ENCODE measurements around the gene PRKAR2B. TPM values are rescaled to one million over a fixed set of nuclear protein-coding genes. Genes with fewer than 3 reads are reported as not detected.

Gene PRKAR2B
- total and polyA plus RNA-seq, 2 experiments from 2014 or later, result 48.8 to 50.6 TPM

DNA sequence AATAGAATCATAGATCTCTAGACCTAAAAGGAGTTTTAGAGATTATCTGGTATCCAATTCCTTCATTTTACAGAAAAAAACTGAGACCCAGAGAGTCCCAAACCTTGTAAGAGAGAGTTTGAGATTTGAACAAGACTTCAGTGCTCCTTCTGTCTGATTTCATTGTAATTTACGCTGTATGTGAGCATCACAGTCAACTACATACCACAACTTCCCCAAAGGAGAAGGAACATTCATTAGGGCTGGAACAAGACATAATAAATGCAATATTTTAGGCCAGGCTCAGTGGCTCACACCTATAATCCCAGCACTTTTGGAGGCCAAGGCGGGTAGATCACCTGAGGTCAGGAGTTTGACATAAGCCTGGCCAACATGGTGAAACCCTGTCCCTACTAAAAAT is 17.3 kb upstream of the PRKAR2B start:
- no peaks in the 10 kb centered on the region for H3K4me1 ChIP-seq (ENCODE audit: insufficient read depth)
- no peak for DNase-seq (ENCODE audit: low spot score)
- H3K79me2 ChIP-seq (replicated peaks; ENCODE audit: insufficient read depth), result no peaks in the 10 kb centered on the region
- no peaks in the 10 kb centered on the region; the same call in none of the 2 replicates for H3K9me2 ChIP-seq (ENCODE audit: insufficient read depth)
- no peaks in the 10 kb centered on the region for H3K36me3 ChIP-seq (ENCODE audit: insufficient read depth)
- H3K27ac ChIP-seq (ENCODE audit: low read depth), result no peak overlapping the region
- ATAC-seq, result no peak
- H3K27me3 ChIP-seq (ENCODE audit: insufficient read depth), result no peaks in the 10 kb centered on the region
- no peak overlapping the region for H3K4me3 Mint-ChIP-seq
- TF ChIP-seq, protein P1, sequence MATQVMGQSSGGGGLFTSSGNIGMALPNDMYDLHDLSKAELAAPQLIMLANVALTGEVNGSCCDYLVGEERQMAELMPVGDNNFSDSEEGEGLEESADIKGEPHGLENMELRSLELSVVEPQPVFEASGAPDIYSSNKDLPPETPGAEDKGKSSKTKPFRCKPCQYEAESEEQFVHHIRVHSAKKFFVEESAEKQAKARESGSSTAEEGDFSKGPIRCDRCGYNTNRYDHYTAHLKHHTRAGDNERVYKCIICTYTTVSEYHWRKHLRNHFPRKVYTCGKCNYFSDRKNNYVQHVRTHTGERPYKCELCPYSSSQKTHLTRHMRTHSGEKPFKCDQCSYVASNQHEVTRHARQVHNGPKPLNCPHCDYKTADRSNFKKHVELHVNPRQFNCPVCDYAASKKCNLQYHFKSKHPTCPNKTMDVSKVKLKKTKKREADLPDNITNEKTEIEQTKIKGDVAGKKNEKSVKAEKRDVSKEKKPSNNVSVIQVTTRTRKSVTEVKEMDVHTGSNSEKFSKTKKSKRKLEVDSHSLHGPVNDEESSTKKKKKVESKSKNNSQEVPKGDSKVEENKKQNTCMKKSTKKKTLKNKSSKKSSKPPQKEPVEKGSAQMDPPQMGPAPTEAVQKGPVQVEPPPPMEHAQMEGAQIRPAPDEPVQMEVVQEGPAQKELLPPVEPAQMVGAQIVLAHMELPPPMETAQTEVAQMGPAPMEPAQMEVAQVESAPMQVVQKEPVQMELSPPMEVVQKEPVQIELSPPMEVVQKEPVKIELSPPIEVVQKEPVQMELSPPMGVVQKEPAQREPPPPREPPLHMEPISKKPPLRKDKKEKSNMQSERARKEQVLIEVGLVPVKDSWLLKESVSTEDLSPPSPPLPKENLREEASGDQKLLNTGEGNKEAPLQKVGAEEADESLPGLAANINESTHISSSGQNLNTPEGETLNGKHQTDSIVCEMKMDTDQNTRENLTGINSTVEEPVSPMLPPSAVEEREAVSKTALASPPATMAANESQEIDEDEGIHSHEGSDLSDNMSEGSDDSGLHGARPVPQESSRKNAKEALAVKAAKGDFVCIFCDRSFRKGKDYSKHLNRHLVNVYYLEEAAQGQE (IDR thresholded peaks at IDR 0.05; ENCODE audit: unreplicated experiment), result no peak
- no peak for TF ChIP-seq CREB1 (CRISPR knock-in tag; IDR thresholded peaks at IDR 0.05; ENCODE audit: low read depth)
- no peaks in the 10 kb centered on the region for H3F3A ChIP-seq (replicated peaks; ENCODE audit: low read depth)
- H3K36me3 Mint-ChIP-seq (ENCODE audit: low read depth), result peaks cover 2% of the 10 kb centered on the region; the same call in 1 of the 3 replicates
- H2AFZ ChIP-seq, result peak overlapping the region; percentile 43; the same call in 1 of the 2 replicates
- no peak overlapping the region for H3K4me3 ChIP-seq
- H3K4me1 Mint-ChIP-seq, result no peaks in the 10 kb centered on the region
- H3K9me3 Mint-ChIP-seq, result 0 out of 3 replicates have a peak, but pooled peaks cover 3% of the 10 kb centered on the region
- no peak overlapping the region for H3K27ac Mint-ChIP-seq
- H3K27me3 Mint-ChIP-seq (ENCODE audit: insufficient read depth, low read depth, poor library complexity), result peaks cover 3% of the 10 kb centered on the region
- H3K4me2 ChIP-seq, result no peak overlapping the region
- no peaks in the 10 kb centered on the region for H4K20me1 ChIP-seq (replicated peaks; ENCODE audit: insufficient read depth)

DNA sequence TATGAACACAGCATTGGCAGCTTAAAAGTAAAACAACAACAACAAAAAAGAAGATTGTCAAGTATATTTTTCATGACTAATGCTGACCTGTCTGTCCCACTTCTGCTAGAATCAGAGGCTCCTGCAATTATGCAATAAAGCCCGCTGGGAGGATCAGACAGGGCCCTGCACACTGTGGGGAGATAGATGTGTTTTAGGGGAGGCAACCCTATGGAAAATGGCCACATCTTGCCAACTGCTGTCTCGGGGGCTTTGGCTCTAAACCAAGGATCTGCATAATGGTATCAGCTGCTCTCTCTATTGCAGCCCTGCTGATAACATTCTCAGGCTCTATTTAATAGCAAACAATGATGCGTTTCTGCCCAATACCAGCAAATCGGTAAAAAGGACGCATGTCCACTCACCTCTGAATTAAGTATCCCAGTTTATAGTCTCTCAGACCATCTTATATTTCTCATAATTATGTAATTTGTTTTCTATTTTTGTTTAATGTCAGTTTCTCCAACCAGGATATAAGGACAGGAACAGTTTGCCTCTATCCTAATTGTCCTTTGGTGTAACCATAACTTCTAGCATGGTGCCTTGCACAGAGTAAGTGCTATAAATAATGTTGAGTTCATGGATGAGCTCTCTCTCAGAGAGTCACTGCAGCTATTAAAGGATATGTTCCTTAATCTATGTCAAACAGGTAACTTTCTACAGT is 15.3 kb upstream of the PRKAR2B start:
- DNase-seq (ENCODE audit: low spot score), result no peak
- Histone ChIP-seq H3K27me3 (ENCODE audit: insufficient read depth) (no peaks in the 10 kb centered on the region), H3K4me1 (ENCODE audit: insufficient read depth) (no peaks in the 10 kb centered on the region), H2AFZ (no peak overlapping the region; the same call in 1 of the 2 replicates), H3K36me3 (ENCODE audit: insufficient read depth) (no peaks in the 10 kb centered on the region), H3K27ac (ENCODE audit: low read depth) (no peak overlapping the region), H4K20me1 (replicated peaks; ENCODE audit: insufficient read depth) (no peaks in the 10 kb centered on the region), H3K9me2 (ENCODE audit: insufficient read depth) (no peaks in the 10 kb centered on the region; the same call in none of the 2 replicates), H3K4me3 (no peak overlapping the region), H3K4me2 (no peak overlapping the region), H3F3A (replicated peaks; ENCODE audit: low read depth) (no peaks in the 10 kb centered on the region), H3K79me2 (replicated peaks; ENCODE audit: insufficient read depth) (no peaks in the 10 kb centered on the region)
- no peaks in the 10 kb centered on the region for H3K36me3 Mint-ChIP-seq (ENCODE audit: low read depth)
- no peak overlapping the region for H3K4me3 Mint-ChIP-seq
- H3K27ac Mint-ChIP-seq, result no peak overlapping the region
- ATAC-seq, result no peak
- H3K27me3 Mint-ChIP-seq (ENCODE audit: insufficient read depth, low read depth, poor library complexity), result peaks cover 3% of the 10 kb centered on the region
- no peaks in the 10 kb centered on the region for H3K4me1 Mint-ChIP-seq
- no peak for TF ChIP-seq NANOG (IDR thresholded peaks at IDR 0.05; ENCODE audit: borderline replicate concordance)
- TF ChIP-seq, protein P2, sequence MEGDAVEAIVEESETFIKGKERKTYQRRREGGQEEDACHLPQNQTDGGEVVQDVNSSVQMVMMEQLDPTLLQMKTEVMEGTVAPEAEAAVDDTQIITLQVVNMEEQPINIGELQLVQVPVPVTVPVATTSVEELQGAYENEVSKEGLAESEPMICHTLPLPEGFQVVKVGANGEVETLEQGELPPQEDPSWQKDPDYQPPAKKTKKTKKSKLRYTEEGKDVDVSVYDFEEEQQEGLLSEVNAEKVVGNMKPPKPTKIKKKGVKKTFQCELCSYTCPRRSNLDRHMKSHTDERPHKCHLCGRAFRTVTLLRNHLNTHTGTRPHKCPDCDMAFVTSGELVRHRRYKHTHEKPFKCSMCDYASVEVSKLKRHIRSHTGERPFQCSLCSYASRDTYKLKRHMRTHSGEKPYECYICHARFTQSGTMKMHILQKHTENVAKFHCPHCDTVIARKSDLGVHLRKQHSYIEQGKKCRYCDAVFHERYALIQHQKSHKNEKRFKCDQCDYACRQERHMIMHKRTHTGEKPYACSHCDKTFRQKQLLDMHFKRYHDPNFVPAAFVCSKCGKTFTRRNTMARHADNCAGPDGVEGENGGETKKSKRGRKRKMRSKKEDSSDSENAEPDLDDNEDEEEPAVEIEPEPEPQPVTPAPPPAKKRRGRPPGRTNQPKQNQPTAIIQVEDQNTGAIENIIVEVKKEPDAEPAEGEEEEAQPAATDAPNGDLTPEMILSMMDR (conservative IDR thresholded peaks at IDR 0.05; ENCODE audit: low read depth in 2 of 2), result no peak
- TF ChIP-seq, protein P1 (IDR thresholded peaks at IDR 0.05; ENCODE audit: unreplicated experiment), result no peak
- TF ChIP-seq CREB1 (CRISPR knock-in tag; IDR thresholded peaks at IDR 0.05; ENCODE audit: low read depth), result no peak
- no peaks in the 10 kb centered on the region for H3K9me3 Mint-ChIP-seq

All from GM23338 (cell line).